ENCODE data around the gene LRRC4C.

The LRRC4C gene

GRCh38 chr11:41351825-41352224, 107.6 kb downstream of the LRRC4C start:
- DNase-seq, result no peak
- in situ Hi-C loops (cut with MboI; ENCODE audit: low pct_unique_long_range_greater_than_20kb, low sequenced_read_pairs), result no loop called here

GRCh38 chr11:41346042-41346441, 113.4 kb downstream of the LRRC4C start:
- in situ Hi-C loops (cut with MboI; ENCODE audit: low pct_unique_long_range_greater_than_20kb, low sequenced_read_pairs), result no loop called here
- no peak for DNase-seq

- in situ Hi-C loops (cut with MboI; ENCODE audit: low pct_unique_long_range_greater_than_20kb, low sequenced_read_pairs), result no loop called here
- DNase-seq, result no peak
These were observed 125.2 kb downstream of the LRRC4C start for GRCh38 chr11:41334007-41334933.

- in situ Hi-C loops (cut with MboI; ENCODE audit: low pct_unique_long_range_greater_than_20kb, low sequenced_read_pairs), result no loop called here
- DNase-seq, result no peak
These were observed 126.1 kb downstream of the LRRC4C start for GRCh38 chr11:41333357-41333756.

GRCh38 chr11:41328324-41328723, 131.1 kb downstream of the LRRC4C start:
- no peak for DNase-seq
- in situ Hi-C loops (cut with MboI; ENCODE audit: low pct_unique_long_range_greater_than_20kb, low sequenced_read_pairs), result no loop called here

GRCh38 chr11:41323446-41323845, 136.0 kb downstream of the LRRC4C start:
- DNase-seq, result no peak
- in situ Hi-C loops (cut with MboI; ENCODE audit: low pct_unique_long_range_greater_than_20kb, low sequenced_read_pairs), result no loop called here

GRCh38 chr11:41320653-41321052, 138.8 kb downstream of the LRRC4C start:
- in situ Hi-C loops (cut with MboI; ENCODE audit: low pct_unique_long_range_greater_than_20kb, low sequenced_read_pairs), result no loop called here

GRCh38 chr11:41320238-41320637, 139.2 kb downstream of the LRRC4C start:
- in situ Hi-C loops (cut with MboI; ENCODE audit: low pct_unique_long_range_greater_than_20kb, low sequenced_read_pairs), result no loop called here
- DNase-seq, result no peak

More at GRCh38 chr11:41320653-41321052, 138.8 kb downstream of the LRRC4C start:
- no peak for DNase-seq

- in situ Hi-C loops (cut with MboI; ENCODE audit: low pct_unique_long_range_greater_than_20kb, low sequenced_read_pairs), result no loop called here
- no peak for DNase-seq
These were observed 140.0 kb downstream of the LRRC4C start for GRCh38 chr11:41319434-41319833.

GRCh38 chr11:41316751-41317150, 142.7 kb downstream of the LRRC4C start:
- DNase-seq, result no peak
- in situ Hi-C loops (cut with MboI; ENCODE audit: low pct_unique_long_range_greater_than_20kb, low sequenced_read_pairs), result no loop called here

- in situ Hi-C loops (cut with MboI; ENCODE audit: low pct_unique_long_range_greater_than_20kb, low sequenced_read_pairs), result no loop called here
These were observed 146.2 kb downstream of the LRRC4C start for GRCh38 chr11:41313226-41313625.

GRCh38 chr11:41309716-41310115, 149.7 kb downstream of the LRRC4C start:
- no peak for DNase-seq
- in situ Hi-C loops (cut with MboI; ENCODE audit: low pct_unique_long_range_greater_than_20kb, low sequenced_read_pairs), result no loop called here

More at GRCh38 chr11:41313226-41313625, 146.2 kb downstream of the LRRC4C start:
- no peak for DNase-seq

- DNase-seq, result no peak
- in situ Hi-C loops (cut with MboI; ENCODE audit: low pct_unique_long_range_greater_than_20kb, low sequenced_read_pairs), result no loop called here
These were observed 150.3 kb downstream of the LRRC4C start for GRCh38 chr11:41309111-41309522.

GRCh38 chr11:41308286-41308685, 151.2 kb downstream of the LRRC4C start:
- in situ Hi-C loops (cut with MboI; ENCODE audit: low pct_unique_long_range_greater_than_20kb, low sequenced_read_pairs), result no loop called here
- DNase-seq, result no peak

GRCh38 chr11:41307296-41308080, 152.0 kb downstream of the LRRC4C start:
- in situ Hi-C loops (cut with MboI; ENCODE audit: low pct_unique_long_range_greater_than_20kb, low sequenced_read_pairs), result no loop called here
- DNase-seq, result no peak

- DNase-seq, result no peak
- in situ Hi-C loops (cut with MboI; ENCODE audit: low pct_unique_long_range_greater_than_20kb, low sequenced_read_pairs), result no loop called here
These were observed 153.0 kb downstream of the LRRC4C start for GRCh38 chr11:41306431-41306830.

- in situ Hi-C loops (cut with MboI; ENCODE audit: low pct_unique_long_range_greater_than_20kb, low sequenced_read_pairs), result no loop called here
These were observed 158.4 kb downstream of the LRRC4C start for GRCh38 chr11:41301023-41301422.

GRCh38 chr11:41289408-41289807, 170.0 kb downstream of the LRRC4C start:
- in situ Hi-C loops (cut with MboI; ENCODE audit: low pct_unique_long_range_greater_than_20kb, low sequenced_read_pairs), result no loop called here
- DNase-seq, result no peak

More at GRCh38 chr11:41301023-41301422, 158.4 kb downstream of the LRRC4C start:
- DNase-seq, result no peak

- DNase-seq, result no peak
- in situ Hi-C loops (cut with MboI; ENCODE audit: low pct_unique_long_range_greater_than_20kb, low sequenced_read_pairs), result no loop called here
These were observed 172.7 kb downstream of the LRRC4C start for GRCh38 chr11:41286751-41287150.

GRCh38 chr11:41284354-41284753, 175.1 kb downstream of the LRRC4C start:
- no peak for DNase-seq
- in situ Hi-C loops (cut with MboI; ENCODE audit: low pct_unique_long_range_greater_than_20kb, low sequenced_read_pairs), result no loop called here
